Vagina (tissue), 2 donors: ENCODE data around the gene KLHL22.

Source experiments
- POLR2A ChIP-seq, 2 donors: fragments of 450-650 bp; IDR thresholded peaks; one replicate each; pipeline ENCODE4 v1.6.1; 2017; ENCODE audit warnings: antibody characterized with exemption in 2 of 2, mild to moderate bottlenecking in 2 of 2, moderate library complexity in 2 of 2
- POLR2AphosphoS5 ChIP-seq, 2 donors: sonication (generic); formaldehyde crosslinking; IDR thresholded peaks; one replicate each; pipeline ENCODE4 v1.9.0; 2017; ENCODE audit warnings: antibody characterized with exemption in 2 of 2, mild to moderate bottlenecking in 2 of 2, low read depth in 1 of 2; ENCODE audit not compliant: insufficient read depth in 1 of 2
- TF ChIP-seq, protein P1 (sequence below), 3 experiments: fragments of 450-650 bp in 2 of 3; fragments of 200-600 bp in 1 of 3; sonication (generic) in 1 of 3; IDR thresholded peaks; one replicate each; pipeline ENCODE4 v1.5.1; 2017 to 2019; ENCODE audit warnings: antibody characterized with exemption in 3 of 3, mild to moderate bottlenecking in 2 of 3, moderate library complexity in 2 of 3

DNA sequence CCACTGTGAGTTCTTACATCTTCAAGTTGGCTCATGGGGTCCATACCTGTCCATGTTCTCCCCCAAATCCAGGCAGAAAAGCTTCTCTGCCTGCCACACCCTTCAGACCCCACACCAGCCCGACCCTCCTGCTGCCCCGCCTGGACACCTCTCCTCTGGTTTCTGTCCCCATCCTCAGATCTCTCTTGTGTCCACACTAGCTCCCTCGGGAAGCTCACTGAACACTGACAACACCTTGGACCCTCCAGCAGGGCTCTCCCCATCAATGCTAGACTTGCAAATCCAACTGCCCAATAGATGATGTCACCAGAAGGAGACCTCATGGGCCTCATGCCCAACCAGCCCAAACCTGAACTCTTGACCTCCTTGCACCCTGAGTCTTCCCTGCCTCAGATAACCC lies 60.8 kb downstream of the KLHL22 start:
- TF ChIP-seq, protein P1, sequence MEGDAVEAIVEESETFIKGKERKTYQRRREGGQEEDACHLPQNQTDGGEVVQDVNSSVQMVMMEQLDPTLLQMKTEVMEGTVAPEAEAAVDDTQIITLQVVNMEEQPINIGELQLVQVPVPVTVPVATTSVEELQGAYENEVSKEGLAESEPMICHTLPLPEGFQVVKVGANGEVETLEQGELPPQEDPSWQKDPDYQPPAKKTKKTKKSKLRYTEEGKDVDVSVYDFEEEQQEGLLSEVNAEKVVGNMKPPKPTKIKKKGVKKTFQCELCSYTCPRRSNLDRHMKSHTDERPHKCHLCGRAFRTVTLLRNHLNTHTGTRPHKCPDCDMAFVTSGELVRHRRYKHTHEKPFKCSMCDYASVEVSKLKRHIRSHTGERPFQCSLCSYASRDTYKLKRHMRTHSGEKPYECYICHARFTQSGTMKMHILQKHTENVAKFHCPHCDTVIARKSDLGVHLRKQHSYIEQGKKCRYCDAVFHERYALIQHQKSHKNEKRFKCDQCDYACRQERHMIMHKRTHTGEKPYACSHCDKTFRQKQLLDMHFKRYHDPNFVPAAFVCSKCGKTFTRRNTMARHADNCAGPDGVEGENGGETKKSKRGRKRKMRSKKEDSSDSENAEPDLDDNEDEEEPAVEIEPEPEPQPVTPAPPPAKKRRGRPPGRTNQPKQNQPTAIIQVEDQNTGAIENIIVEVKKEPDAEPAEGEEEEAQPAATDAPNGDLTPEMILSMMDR (IDR thresholded peaks at IDR 0.05) = no peak
- no peak for TF ChIP-seq POLR2A (IDR thresholded peaks at IDR 0.05)
- no peak for TF ChIP-seq POLR2AphosphoS5 (IDR thresholded peaks at IDR 0.05; ENCODE audit: insufficient read depth in 1 of 2, low read depth in 1 of 2)
